ENCODE results near the gene USP6NL.

USP6NL gene

GRCh38 chr10:11415095-11415494 is 196.4 kb downstream of the USP6NL start:
- H3K9ac ChIP-seq (ENCODE audit: low read depth in 1 of 2, low read length in 2 of 2) = no peak overlapping the region
- no peak overlapping the region for H3K4me3 ChIP-seq (ENCODE audit: low read depth in 1 of 2, low read length in 2 of 2)
- no peak overlapping the region for H3K27ac ChIP-seq (ENCODE audit: low read depth, low read length)
- no peaks in the 10 kb centered on the region for H3K36me3 ChIP-seq (ENCODE audit: control insufficient read depth in 1 of 2, insufficient read depth in 2 of 2, low read length in 2 of 2)
- peaks cover 7 to 9% of the 10 kb centered on the region in 2 donors for H3K9me3 ChIP-seq (ENCODE audit: control insufficient read depth in 1 of 2, low read length in 2 of 2)
- no peaks in the 10 kb centered on the region for H3K4me1 ChIP-seq (ENCODE audit: control insufficient read depth in 1 of 2, insufficient read depth in 2 of 2, low read length in 2 of 2)
- no peaks in the 10 kb centered on the region for H3K27me3 ChIP-seq (ENCODE audit: control insufficient read depth in 1 of 2, insufficient read depth in 2 of 2, low read length in 2 of 2)

GRCh38 chr10:11414314-11415038 is 197.0 kb downstream of the USP6NL start:
- Histone ChIP-seq H3K4me3 (ENCODE audit: low read depth in 1 of 2, low read length in 2 of 2) (no peak overlapping the region), H3K27ac (ENCODE audit: low read depth, low read length) (no peak overlapping the region), H3K27me3 (ENCODE audit: control insufficient read depth in 1 of 2, insufficient read depth in 2 of 2, low read length in 2 of 2) (no peaks in the 10 kb centered on the region), H3K36me3 (ENCODE audit: control insufficient read depth in 1 of 2, insufficient read depth in 2 of 2, low read length in 2 of 2) (no peaks in the 10 kb centered on the region), H3K9ac (ENCODE audit: low read depth in 1 of 2, low read length in 2 of 2) (no peak overlapping the region), H3K9me3 (ENCODE audit: control insufficient read depth in 1 of 2, low read length in 2 of 2) (peaks cover 7 to 9% of the 10 kb centered on the region in 2 donors), H3K4me1 (ENCODE audit: control insufficient read depth in 1 of 2, insufficient read depth in 2 of 2, low read length in 2 of 2) (no peaks in the 10 kb centered on the region)

DNA sequence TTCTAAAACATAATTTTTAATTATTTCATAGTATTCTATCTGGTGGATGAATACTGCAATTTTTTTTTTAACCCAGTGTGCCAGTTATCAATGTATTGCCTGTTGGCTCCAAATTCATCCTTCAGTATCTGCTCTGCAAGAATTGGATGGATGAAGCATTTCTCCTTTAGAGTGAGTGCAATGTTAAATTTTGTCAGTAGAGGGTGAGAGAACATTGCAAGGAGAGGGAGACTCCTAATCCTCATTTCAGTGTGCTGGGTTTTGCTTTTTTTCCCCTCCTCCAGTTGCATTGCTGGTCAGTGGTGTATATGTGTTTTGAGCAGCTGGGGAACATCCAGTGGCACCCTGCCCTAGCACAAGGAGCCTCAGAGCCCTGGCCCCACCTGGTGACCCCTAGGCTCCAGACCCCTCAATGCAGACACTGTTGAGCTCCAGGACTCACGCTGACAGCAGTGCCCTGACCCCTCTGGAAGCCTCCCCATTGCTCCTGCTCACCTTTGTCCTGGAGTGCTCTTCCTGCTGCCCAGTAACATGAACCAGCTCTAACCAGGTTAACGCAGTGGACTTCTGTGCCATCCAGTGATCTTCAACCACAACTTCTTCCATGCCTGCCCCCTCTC is 199.4 kb downstream of the USP6NL start:
- Histone ChIP-seq H3K27ac (ENCODE audit: low read depth, low read length) (no peak overlapping the region), H3K9me3 (ENCODE audit: control insufficient read depth in 1 of 2, low read length in 2 of 2) (peaks cover 7 to 9% of the 10 kb centered on the region in 2 donors), H3K4me1 (ENCODE audit: control insufficient read depth in 1 of 2, insufficient read depth in 2 of 2, low read length in 2 of 2) (no peaks in the 10 kb centered on the region), H3K27me3 (ENCODE audit: control insufficient read depth in 1 of 2, insufficient read depth in 2 of 2, low read length in 2 of 2) (no peaks in the 10 kb centered on the region), H3K9ac (ENCODE audit: low read depth in 1 of 2, low read length in 2 of 2) (no peak overlapping the region), H3K4me3 (ENCODE audit: low read depth in 1 of 2, low read length in 2 of 2) (no peak overlapping the region), H3K36me3 (ENCODE audit: control insufficient read depth in 1 of 2, insufficient read depth in 2 of 2, low read length in 2 of 2) (no peaks in the 10 kb centered on the region)

- H3K27ac ChIP-seq (ENCODE audit: low read depth, low read length) = no peak overlapping the region
- H3K4me3 ChIP-seq (ENCODE audit: low read depth in 1 of 2, low read length in 2 of 2) = no peak overlapping the region
- no peak overlapping the region for H3K9ac ChIP-seq (ENCODE audit: low read depth in 1 of 2, low read length in 2 of 2)
- no peaks in the 10 kb centered on the region for H3K4me1 ChIP-seq (ENCODE audit: control insufficient read depth in 1 of 2, insufficient read depth in 2 of 2, low read length in 2 of 2)
- H3K36me3 ChIP-seq (ENCODE audit: control insufficient read depth in 1 of 2, insufficient read depth in 2 of 2, low read length in 2 of 2) = no peaks in the 10 kb centered on the region
- peaks cover 7 to 9% of the 10 kb centered on the region in 2 donors for H3K9me3 ChIP-seq (ENCODE audit: control insufficient read depth in 1 of 2, low read length in 2 of 2)
- no peaks in the 10 kb centered on the region for H3K27me3 ChIP-seq (ENCODE audit: control insufficient read depth in 1 of 2, insufficient read depth in 2 of 2, low read length in 2 of 2)
Measured at GRCh38 chr10:11409357-11409756, 202.1 kb downstream of the USP6NL start.

DNA sequence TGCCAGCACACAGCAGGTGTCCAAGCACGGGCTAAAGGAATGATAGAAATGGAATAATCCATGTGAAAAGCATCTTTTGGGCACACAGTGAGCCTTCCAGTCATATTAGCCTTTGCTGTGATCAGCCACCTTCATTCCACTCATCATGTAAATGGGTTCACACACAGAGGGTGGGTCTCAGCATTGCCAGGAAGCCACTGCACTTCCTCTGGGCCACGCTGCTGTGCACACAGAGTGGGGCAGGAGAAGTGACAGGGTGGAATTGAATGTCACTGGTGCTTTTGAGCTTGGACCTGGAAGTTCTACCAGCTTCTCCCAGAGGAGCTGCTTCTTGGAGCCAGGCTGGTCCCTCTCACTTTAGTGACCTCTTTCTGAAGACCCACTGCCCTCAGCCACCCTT is 203.5 kb downstream of the USP6NL start:
- no peak overlapping the region for H3K9ac ChIP-seq (ENCODE audit: low read depth in 1 of 2, low read length in 2 of 2)
- no peaks in the 10 kb centered on the region for H3K27me3 ChIP-seq (ENCODE audit: control insufficient read depth in 1 of 2, insufficient read depth in 2 of 2, low read length in 2 of 2)
- no peaks in the 10 kb centered on the region for H3K36me3 ChIP-seq (ENCODE audit: control insufficient read depth in 1 of 2, insufficient read depth in 2 of 2, low read length in 2 of 2)

GRCh38 chr10:11406746-11407145 is 204.7 kb downstream of the USP6NL start:
- H3K9ac ChIP-seq (ENCODE audit: low read depth in 1 of 2, low read length in 2 of 2) = no peak overlapping the region
- no peaks in the 10 kb centered on the region for H3K9me3 ChIP-seq (ENCODE audit: control insufficient read depth in 1 of 2, low read length in 2 of 2)
- no peaks in the 10 kb centered on the region for H3K36me3 ChIP-seq (ENCODE audit: control insufficient read depth in 1 of 2, insufficient read depth in 2 of 2, low read length in 2 of 2)
- no peaks in the 10 kb centered on the region for H3K27me3 ChIP-seq (ENCODE audit: control insufficient read depth in 1 of 2, insufficient read depth in 2 of 2, low read length in 2 of 2)
- H3K4me1 ChIP-seq (ENCODE audit: control insufficient read depth in 1 of 2, insufficient read depth in 2 of 2, low read length in 2 of 2) = no peaks in the 10 kb centered on the region
- no peak overlapping the region for H3K27ac ChIP-seq (ENCODE audit: low read depth, low read length)
- H3K4me3 ChIP-seq (ENCODE audit: low read depth in 1 of 2, low read length in 2 of 2) = no peak overlapping the region

More for the DNA sequence above, 203.5 kb downstream of the USP6NL start:
- Histone ChIP-seq H3K4me3 (ENCODE audit: low read depth in 1 of 2, low read length in 2 of 2) (no peak overlapping the region), H3K4me1 (ENCODE audit: control insufficient read depth in 1 of 2, insufficient read depth in 2 of 2, low read length in 2 of 2) (no peaks in the 10 kb centered on the region), H3K27ac (ENCODE audit: low read depth, low read length) (no peak overlapping the region), H3K9me3 (ENCODE audit: control insufficient read depth in 1 of 2, low read length in 2 of 2) (peaks cover 7 to 9% of the 10 kb centered on the region in 2 donors)

DNA sequence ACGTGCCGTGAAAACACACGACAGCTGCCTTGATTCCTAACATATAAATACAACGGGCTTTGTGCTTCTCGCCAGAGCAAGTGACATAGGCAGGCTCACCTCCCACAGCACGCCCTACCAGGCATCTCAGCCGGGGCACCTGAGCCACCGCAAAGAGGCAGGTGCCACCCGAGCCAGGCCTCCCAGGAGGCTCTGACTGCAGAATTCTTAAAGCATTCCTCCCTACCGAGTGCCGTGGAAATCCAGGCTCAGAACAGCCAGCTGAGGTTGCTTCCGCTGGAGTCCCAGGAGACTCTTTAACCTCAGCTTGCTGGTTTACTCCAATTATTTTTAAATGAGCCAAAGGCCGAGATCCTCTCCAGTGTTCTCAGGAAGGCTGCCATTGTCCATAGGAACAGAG is 206.5 kb downstream of the USP6NL start:
- Histone ChIP-seq H3K4me1 (ENCODE audit: control insufficient read depth in 1 of 2, insufficient read depth in 2 of 2, low read length in 2 of 2) (no peaks in the 10 kb centered on the region), H3K9me3 (ENCODE audit: control insufficient read depth in 1 of 2, low read length in 2 of 2) (no peaks in the 10 kb centered on the region), H3K36me3 (ENCODE audit: control insufficient read depth in 1 of 2, insufficient read depth in 2 of 2, low read length in 2 of 2) (no peaks in the 10 kb centered on the region), H3K4me3 (ENCODE audit: low read depth in 1 of 2, low read length in 2 of 2) (no peak overlapping the region), H3K9ac (ENCODE audit: low read depth in 1 of 2, low read length in 2 of 2) (no peak overlapping the region), H3K27me3 (ENCODE audit: control insufficient read depth in 1 of 2, insufficient read depth in 2 of 2, low read length in 2 of 2) (no peaks in the 10 kb centered on the region), H3K27ac (ENCODE audit: low read depth, low read length) (no peak overlapping the region)
